ENCODE data around the gene PHYKPL. TPM values are rescaled to one million over a fixed set of nuclear protein-coding genes. Genes with fewer than 3 reads are reported as not detected.

Gene PHYKPL
- total RNA-seq, 1 donor from 2014 or later = 205 TPM

GRCh38 chr5:178211095-178212048 lies 21.2 kb downstream of the PHYKPL start:
- ChIA-PET POLR2A (interaction anchor here (0.7 to 0.9 kb wide), 2 partner anchors 15 to 21 kb away, joined by 5 read pairs; partner anchors contain the start of gene PHYKPL), CTCF (no interaction called here)
- Mint-ChIP-seq H3K36me3 (ENCODE audit: low read depth) (peaks cover 95% of the 10 kb centered on the region), H3K4me3 (no peak overlapping the region), H3K27me3 (no peaks in the 10 kb centered on the region), H3K4me1 (peaks cover 23% of the 10 kb centered on the region), H3K9me3 (no peaks in the 10 kb centered on the region), H3K27ac (no peak overlapping the region)
- no peak for ATAC-seq (ENCODE audit: low read depth)
- TF ChIP-seq, protein P1, sequence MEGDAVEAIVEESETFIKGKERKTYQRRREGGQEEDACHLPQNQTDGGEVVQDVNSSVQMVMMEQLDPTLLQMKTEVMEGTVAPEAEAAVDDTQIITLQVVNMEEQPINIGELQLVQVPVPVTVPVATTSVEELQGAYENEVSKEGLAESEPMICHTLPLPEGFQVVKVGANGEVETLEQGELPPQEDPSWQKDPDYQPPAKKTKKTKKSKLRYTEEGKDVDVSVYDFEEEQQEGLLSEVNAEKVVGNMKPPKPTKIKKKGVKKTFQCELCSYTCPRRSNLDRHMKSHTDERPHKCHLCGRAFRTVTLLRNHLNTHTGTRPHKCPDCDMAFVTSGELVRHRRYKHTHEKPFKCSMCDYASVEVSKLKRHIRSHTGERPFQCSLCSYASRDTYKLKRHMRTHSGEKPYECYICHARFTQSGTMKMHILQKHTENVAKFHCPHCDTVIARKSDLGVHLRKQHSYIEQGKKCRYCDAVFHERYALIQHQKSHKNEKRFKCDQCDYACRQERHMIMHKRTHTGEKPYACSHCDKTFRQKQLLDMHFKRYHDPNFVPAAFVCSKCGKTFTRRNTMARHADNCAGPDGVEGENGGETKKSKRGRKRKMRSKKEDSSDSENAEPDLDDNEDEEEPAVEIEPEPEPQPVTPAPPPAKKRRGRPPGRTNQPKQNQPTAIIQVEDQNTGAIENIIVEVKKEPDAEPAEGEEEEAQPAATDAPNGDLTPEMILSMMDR (IDR thresholded peaks at IDR 0.05) = no peak
- DNase-seq = no peak
- intact Hi-C loops (cut with micrococcal nuclease) = no loop called here

GRCh38 chr5:178210686-178211085 lies 21.9 kb downstream of the PHYKPL start:
- Mint-ChIP-seq H3K27me3 (no peaks in the 10 kb centered on the region), H3K36me3 (ENCODE audit: low read depth) (peaks cover 96% of the 10 kb centered on the region), H3K9me3 (no peaks in the 10 kb centered on the region), H3K4me1 (peaks cover 24% of the 10 kb centered on the region), H3K4me3 (no peak overlapping the region), H3K27ac (no peak overlapping the region)
- ChIA-PET POLR2A (interaction anchor here (0.7 kb wide), 1 partner anchor 21 kb away, joined by 5 read pairs; the partner anchor contains the start of gene PHYKPL), CTCF (no interaction called here)
- intact Hi-C loops (cut with micrococcal nuclease) = no loop called here
- ATAC-seq (ENCODE audit: low read depth) (no peak), DNase-seq (no peak)
- TF ChIP-seq, protein P1 (IDR thresholded peaks at IDR 0.05) = no peak

- TF ChIP-seq, protein P1 (IDR thresholded peaks at IDR 0.05) = no peak
- ATAC-seq (ENCODE audit: low read depth) = no peak
- intact Hi-C loops (cut with micrococcal nuclease) = no loop called here
- CTCF ChIA-PET = no interaction called here
- Mint-ChIP-seq H3K27me3 (no peaks in the 10 kb centered on the region), H3K27ac (no peak overlapping the region), H3K4me3 (no peak overlapping the region), H3K36me3 (ENCODE audit: low read depth) (peaks cover 94% of the 10 kb centered on the region), H3K4me1 (peaks cover 25% of the 10 kb centered on the region), H3K9me3 (no peaks in the 10 kb centered on the region)
- no peak for DNase-seq
- POLR2A ChIA-PET = no interaction called here
Measured at GRCh38 chr5:178210073-178210535, 22.5 kb downstream of the PHYKPL start.

- Mint-ChIP-seq H3K4me1 (peaks cover 25% of the 10 kb centered on the region), H3K27me3 (no peaks in the 10 kb centered on the region), H3K27ac (peak overlapping the region; percentile 53), H3K4me3 (no peak overlapping the region), H3K9me3 (no peaks in the 10 kb centered on the region), H3K36me3 (ENCODE audit: low read depth) (peaks cover 88% of the 10 kb centered on the region)
- ChIA-PET CTCF (no interaction called here), POLR2A (no interaction called here)
- no peak for ATAC-seq (ENCODE audit: low read depth)
- no peak for DNase-seq
- intact Hi-C loops (cut with micrococcal nuclease) = loop anchor here (10.0 kb wide), 1 partner anchor 415 kb away; the partner anchor contains the start of gene CLK4
- TF ChIP-seq, protein P1 (IDR thresholded peaks at IDR 0.05) = no peak
Measured at GRCh38 chr5:178209334-178210072, 23.1 kb downstream of the PHYKPL start.

Data from activated B cell treated with CpG ODN at 0.5 μM for 24 hours (primary cell).